ENCODE results near the gene SKI. TPM values are rescaled to one million over a fixed set of nuclear protein-coding genes. Genes with fewer than 3 reads are reported as not detected.

SKI gene
- total and polyA plus RNA-seq, 9 of the 15 experiments (the other 6 are each of a cell fraction or from before 2014, with no cell fraction given): 0.10 to 60.5 (median 4.6) TPM

- FAIRE-seq (no peak), DNase-seq (ENCODE audit: extremely low read depth in 1 of 4, low spot score in 3 of 4) (no peak), ATAC-seq (no peak)
- ChIA-PET CTCF (ENCODE audit: low intra/inter-chr PET ratio) (no interaction called here), POLR2A (interaction anchor here (1.2 to 1.9 kb wide), 3 partner anchors 10 to 78 kb away, joined by 3 to 6 read pairs (median 4); no protein-coding TSS in a partner anchor)
- no peak overlapping the region for H3K4me2 ChIP-seq (ENCODE audit: insufficient read depth, low read length)
- 96% methylated on average over 31 of the region's 41 CpGs for WGBS (ENCODE audit: insufficient coverage, low coverage, missing lambda C conversion rate)
- TF ChIP-seq POLR2G (IDR thresholded peaks at IDR 0.05; ENCODE audit: low read depth, low read length): 0 out of 2 replicates have a peak, but pooled peaks have one; percentile 46
- TF ChIP-seq RBM22 (IDR thresholded peaks at IDR 0.05; ENCODE audit: low read depth, low read length, poor library complexity, severe bottlenecking): peak; percentile 70
- TF ChIP-seq GMEB1 (CRISPR knock-in tag; IDR thresholded peaks at IDR 0.05): no peak
- no peak for TF ChIP-seq ARID3B (CRISPR knock-in tag; IDR thresholded peaks at IDR 0.05; ENCODE audit: borderline replicate concordance)
- no peak for TF ChIP-seq ZNF780A (CRISPR knock-in tag; IDR thresholded peaks at IDR 0.05)
- TF ChIP-seq NFYB (IDR thresholded peaks at IDR 0.05; ENCODE audit: extremely low read depth, insufficient read length): no peak
- peak; percentile 58; the same call in 1 of the 2 replicates for TF ChIP-seq HNRNPL (IDR thresholded peaks at IDR 0.05; ENCODE audit: low read depth, low read length)
- intact Hi-C loops (cut with micrococcal nuclease): no loop called here
- no TSS peak for BruUV-seq (replicated peaks)
- 0 out of 3 replicates have a peak, but pooled peaks cover 5% of the 10 kb centered on the region for H3K79me2 ChIP-seq (ENCODE audit: control insufficient read depth, insufficient read depth, low read length)
- no peak overlapping the region for H3K4me3 ChIP-seq
- H4K20me1 ChIP-seq (replicated peaks; ENCODE audit: control insufficient read depth, insufficient read depth, low read length): no peaks in the 10 kb centered on the region
- H3K4me1 ChIP-seq (replicated peaks in 1 of 2; ENCODE audit: control insufficient read depth in 2 of 2, insufficient read depth in 2 of 2, low read length in 2 of 2): peaks cover 5 to 54% of the 10 kb centered on the region in 2 experiments; a peak in 3 of 5 replicates
- peaks cover 78% of the 10 kb centered on the region; the same call in 2 of the 3 replicates for H3K36me3 ChIP-seq (ENCODE audit: control insufficient read depth, insufficient read depth, low read length)
- no peaks in the 10 kb centered on the region for H3K9me3 ChIP-seq (replicated peaks; ENCODE audit: control insufficient read depth, insufficient read depth, low read depth, low read length)
- no peak overlapping the region for H3K9ac ChIP-seq (ENCODE audit: insufficient read depth in 1 of 2, low read depth in 2 of 2, low read length in 2 of 2)
- H2AFZ ChIP-seq (ENCODE audit: low read depth, low read length): no peak overlapping the region
- H3K9me1 ChIP-seq (ENCODE audit: control insufficient read depth, insufficient read depth, low read length): no peaks in the 10 kb centered on the region
- H3K27ac ChIP-seq (ENCODE audit: extremely low read depth, low read depth, low read length): no peak overlapping the region
- H3K27me3 ChIP-seq (ENCODE audit: control insufficient read depth in 2 of 2, insufficient read depth in 2 of 2, low read length in 2 of 2): no peaks in the 10 kb centered on the region
- in situ Hi-C loops (cut with MboI): no loop called here
Measured at GRCh38 chr1:2307064-2307605, 79.0 kb downstream of the SKI start.

All from K562 (cell line).